SK-N-SH treated with all-trans-retinoic acid at 6 μM for 48 hours (cell line): ENCODE measurements around the gene DDX24.

ENCODE experiments used
- ATAC-seq: fragments of 200-7000 bp; cut with Tn5 transposase; 3 replicates; pipeline ENCODE4 v1.9.1; 2020; ENCODE audit warnings: mild to moderate bottlenecking, moderate library complexity
- ARNTL ChIP-seq: fragments of 450-650 bp; formaldehyde crosslinking; IDR thresholded peaks from 2 replicates; pipeline ENCODE4 v1.5.0; 2020; ENCODE audit warnings: low read depth, mild to moderate bottlenecking, moderate library complexity, borderline replicate concordance
- BACH2 ChIP-seq: fragments of 250-450 bp; sonication (Bioruptor Pico); IDR thresholded peaks from 2 replicates; pipeline ENCODE4 v1.9.0; 2021; ENCODE audit warnings: mild to moderate bottlenecking, borderline replicate concordance
- CSDC2 ChIP-seq: fragments of 250-450 bp; sonication (Bioruptor Pico); IDR thresholded peaks from 2 replicates; pipeline ENCODE4 v1.5.0; 2020; ENCODE audit warnings: mild to moderate bottlenecking, moderate library complexity
- CSRNP3 ChIP-seq: fragments of 250-450 bp; sonication (Bioruptor Pico); IDR thresholded peaks from 2 replicates; pipeline ENCODE4 v1.5.1; 2021; ENCODE audit warnings: mild to moderate bottlenecking, moderate library complexity
- ESRRG ChIP-seq: fragments of 250-450 bp; sonication (Bioruptor Pico); IDR thresholded peaks from 2 replicates; pipeline ENCODE4 v1.6.1; 2021; ENCODE audit warnings: mild to moderate bottlenecking
- GLIS3 ChIP-seq: fragments of 250-450 bp; sonication (Bioruptor Pico); IDR thresholded peaks from 2 replicates; pipeline ENCODE4 v1.5.0; 2020; ENCODE audit warnings: mild to moderate bottlenecking, moderate library complexity
- ISL1 ChIP-seq: fragments of 250-450 bp; sonication (Bioruptor Pico); IDR thresholded peaks from 2 replicates; pipeline ENCODE4 v2.1.2; 2022; ENCODE audit warnings: mild to moderate bottlenecking, moderate library complexity
- PPARA ChIP-seq: fragments of 250-450 bp; sonication (Bioruptor Pico); IDR thresholded peaks from 2 replicates; pipeline ENCODE4 v1.5.0; 2020; ENCODE audit warnings: mild to moderate bottlenecking, borderline replicate concordance
- RARB ChIP-seq: fragments of 250-450 bp; sonication (Bioruptor Pico); IDR thresholded peaks from 2 replicates; pipeline ENCODE4 v1.8.0; 2021; ENCODE audit warnings: mild to moderate bottlenecking, moderate library complexity
- SNAI2 ChIP-seq: fragments of 250-450 bp; sonication (Bioruptor Pico); IDR thresholded peaks from 2 replicates; pipeline ENCODE4 v1.5.0; 2020; ENCODE audit warnings: mild to moderate bottlenecking, moderate library complexity
- TCF4 ChIP-seq: fragments of 250-450 bp; sonication (Bioruptor Pico); IDR thresholded peaks from 2 replicates; pipeline ENCODE4 v1.8.0; 2021; ENCODE audit warnings: mild to moderate bottlenecking, moderate library complexity, borderline replicate concordance
- ZFP3 ChIP-seq: fragments of 250-450 bp; sonication (Bioruptor Pico); IDR thresholded peaks from 2 replicates; pipeline ENCODE4 v1.5.0; 2020; ENCODE audit warnings: mild to moderate bottlenecking, moderate library complexity
- ZFP30 ChIP-seq: fragments of 450-650 bp; formaldehyde crosslinking; IDR thresholded peaks from 2 replicates; pipeline ENCODE4 v1.5.0; 2022; ENCODE audit warnings: mild to moderate bottlenecking, moderate library complexity
- ZNF565 ChIP-seq: fragments of 450-650 bp; formaldehyde crosslinking; conservative IDR thresholded peaks from 2 replicates; pipeline ENCODE4 v1.5.0; 2020; ENCODE audit warnings: low read depth, mild to moderate bottlenecking, moderate library complexity
- TF ChIP-seq, protein P1 (sequence below): fragments of 250-450 bp; sonication (Bioruptor Pico); IDR thresholded peaks from 2 replicates; pipeline ENCODE4 v1.5.1; 2020; ENCODE audit warnings: low read depth, mild to moderate bottlenecking, moderate library complexity
- TF ChIP-seq, protein P2 (sequence below): fragments of 250-450 bp; sonication (Bioruptor Pico); IDR thresholded peaks from 2 replicates; pipeline ENCODE4 v1.5.0; 2020; ENCODE audit warnings: mild to moderate bottlenecking, moderate library complexity
- TF ChIP-seq, protein P3 (sequence below): fragments of 250-450 bp; sonication (Bioruptor Pico); IDR thresholded peaks from 2 replicates; pipeline ENCODE4 v1.8.0; 2021; ENCODE audit warnings: low read depth, mild to moderate bottlenecking, moderate library complexity, borderline replicate concordance
- TF ChIP-seq, protein P4 (sequence below): fragments of 250-450 bp; sonication (Bioruptor Pico); IDR thresholded peaks from 2 replicates; pipeline ENCODE4 v1.8.0; 2020; ENCODE audit warnings: mild to moderate bottlenecking, moderate library complexity, borderline replicate concordance

Gene DDX24

DNA sequence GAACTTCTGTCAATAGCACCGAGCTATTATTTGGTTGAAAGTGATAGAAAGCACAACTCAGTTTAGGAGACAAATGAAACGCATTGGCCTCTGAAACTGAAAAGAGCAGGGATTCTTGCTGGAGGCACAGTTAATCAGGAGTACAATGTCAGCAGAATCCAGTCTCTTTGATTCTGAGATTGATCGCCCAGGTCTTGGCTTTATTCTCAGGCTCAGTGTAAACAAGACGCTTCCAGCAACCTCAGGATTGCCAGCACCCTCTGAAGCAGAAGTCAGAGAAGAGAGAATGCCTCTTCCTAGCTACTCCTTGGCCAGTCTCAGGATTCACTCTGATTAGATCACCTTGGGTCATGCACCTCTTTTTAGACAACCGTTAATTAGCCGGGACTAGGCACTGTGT lies 66.6 kb downstream of the DDX24 start:
- TF ChIP-seq ZFP30 = no peak
- no peak for TF ChIP-seq TCF4 (CRISPR knock-in tag)
- TF ChIP-seq, all 23 proteins: peak for 0

GRCh38 chr14:94011795-94012194 lies 69.2 kb downstream of the DDX24 start:
- TF ChIP-seq PPARA (CRISPR knock-in tag) (no peak), ARNTL (CRISPR knock-in tag) (no peak), GLIS3 (CRISPR knock-in tag) (no peak), ESRRG (CRISPR knock-in tag) (no peak)
- TF ChIP-seq, protein P1, sequence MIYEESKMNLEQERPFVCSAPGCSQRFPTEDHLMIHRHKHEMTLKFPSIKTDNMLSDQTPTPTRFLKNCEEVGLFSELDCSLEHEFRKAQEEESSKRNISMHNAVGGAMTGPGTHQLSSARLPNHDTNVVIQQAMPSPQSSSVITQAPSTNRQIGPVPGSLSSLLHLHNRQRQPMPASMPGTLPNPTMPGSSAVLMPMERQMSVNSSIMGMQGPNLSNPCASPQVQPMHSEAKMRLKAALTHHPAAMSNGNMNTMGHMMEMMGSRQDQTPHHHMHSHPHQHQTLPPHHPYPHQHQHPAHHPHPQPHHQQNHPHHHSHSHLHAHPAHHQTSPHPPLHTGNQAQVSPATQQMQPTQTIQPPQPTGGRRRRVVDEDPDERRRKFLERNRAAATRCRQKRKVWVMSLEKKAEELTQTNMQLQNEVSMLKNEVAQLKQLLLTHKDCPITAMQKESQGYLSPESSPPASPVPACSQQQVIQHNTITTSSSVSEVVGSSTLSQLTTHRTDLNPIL (CRISPR knock-in tag) = no peak
- peak; percentile 46 for ATAC-seq

More for the DNA sequence above, 66.6 kb downstream of the DDX24 start:
- no peak for ATAC-seq

GRCh38 chr14:94010625-94011024 lies 70.4 kb downstream of the DDX24 start:
- no peak for ATAC-seq
- TF ChIP-seq SNAI2 (CRISPR knock-in tag) = no peak
- TF ChIP-seq GLIS3 (CRISPR knock-in tag) = no peak
- no peak for TF ChIP-seq CSRNP3 (CRISPR knock-in tag)

- TF ChIP-seq GLIS3 (CRISPR knock-in tag) (no peak), RARB (CRISPR knock-in tag) (no peak), BACH2 (CRISPR knock-in tag) (no peak), ZFP30 (no peak), ISL1 (CRISPR knock-in tag) (no peak), CSDC2 (no peak), CSRNP3 (CRISPR knock-in tag) (no peak), ZFP3 (CRISPR knock-in tag) (no peak), SNAI2 (CRISPR knock-in tag) (no peak), ZNF565 (CRISPR knock-in tag) (no peak), ESRRG (CRISPR knock-in tag) (no peak)
- TF ChIP-seq, protein P2, sequence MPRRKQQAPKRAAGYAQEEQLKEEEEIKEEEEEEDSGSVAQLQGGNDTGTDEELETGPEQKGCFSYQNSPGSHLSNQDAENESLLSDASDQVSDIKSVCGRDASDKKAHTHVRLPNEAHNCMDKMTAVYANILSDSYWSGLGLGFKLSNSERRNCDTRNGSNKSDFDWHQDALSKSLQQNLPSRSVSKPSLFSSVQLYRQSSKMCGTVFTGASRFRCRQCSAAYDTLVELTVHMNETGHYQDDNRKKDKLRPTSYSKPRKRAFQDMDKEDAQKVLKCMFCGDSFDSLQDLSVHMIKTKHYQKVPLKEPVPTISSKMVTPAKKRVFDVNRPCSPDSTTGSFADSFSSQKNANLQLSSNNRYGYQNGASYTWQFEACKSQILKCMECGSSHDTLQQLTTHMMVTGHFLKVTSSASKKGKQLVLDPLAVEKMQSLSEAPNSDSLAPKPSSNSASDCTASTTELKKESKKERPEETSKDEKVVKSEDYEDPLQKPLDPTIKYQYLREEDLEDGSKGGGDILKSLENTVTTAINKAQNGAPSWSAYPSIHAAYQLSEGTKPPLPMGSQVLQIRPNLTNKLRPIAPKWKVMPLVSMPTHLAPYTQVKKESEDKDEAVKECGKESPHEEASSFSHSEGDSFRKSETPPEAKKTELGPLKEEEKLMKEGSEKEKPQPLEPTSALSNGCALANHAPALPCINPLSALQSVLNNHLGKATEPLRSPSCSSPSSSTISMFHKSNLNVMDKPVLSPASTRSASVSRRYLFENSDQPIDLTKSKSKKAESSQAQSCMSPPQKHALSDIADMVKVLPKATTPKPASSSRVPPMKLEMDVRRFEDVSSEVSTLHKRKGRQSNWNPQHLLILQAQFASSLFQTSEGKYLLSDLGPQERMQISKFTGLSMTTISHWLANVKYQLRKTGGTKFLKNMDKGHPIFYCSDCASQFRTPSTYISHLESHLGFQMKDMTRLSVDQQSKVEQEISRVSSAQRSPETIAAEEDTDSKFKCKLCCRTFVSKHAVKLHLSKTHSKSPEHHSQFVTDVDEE (CRISPR knock-in tag) = no peak
- TF ChIP-seq, protein P3, sequence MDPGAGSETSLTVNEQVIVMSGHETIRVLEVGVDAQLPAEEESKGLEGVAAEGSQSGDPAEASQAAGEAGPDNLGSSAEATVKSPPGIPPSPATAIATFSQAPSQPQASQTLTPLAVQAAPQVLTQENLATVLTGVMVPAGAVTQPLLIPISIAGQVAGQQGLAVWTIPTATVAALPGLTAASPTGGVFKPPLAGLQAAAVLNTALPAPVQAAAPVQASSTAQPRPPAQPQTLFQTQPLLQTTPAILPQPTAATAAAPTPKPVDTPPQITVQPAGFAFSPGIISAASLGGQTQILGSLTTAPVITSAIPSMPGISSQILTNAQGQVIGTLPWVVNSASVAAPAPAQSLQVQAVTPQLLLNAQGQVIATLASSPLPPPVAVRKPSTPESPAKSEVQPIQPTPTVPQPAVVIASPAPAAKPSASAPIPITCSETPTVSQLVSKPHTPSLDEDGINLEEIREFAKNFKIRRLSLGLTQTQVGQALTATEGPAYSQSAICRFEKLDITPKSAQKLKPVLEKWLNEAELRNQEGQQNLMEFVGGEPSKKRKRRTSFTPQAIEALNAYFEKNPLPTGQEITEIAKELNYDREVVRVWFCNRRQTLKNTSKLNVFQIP = no peak
- TF ChIP-seq, protein P4, sequence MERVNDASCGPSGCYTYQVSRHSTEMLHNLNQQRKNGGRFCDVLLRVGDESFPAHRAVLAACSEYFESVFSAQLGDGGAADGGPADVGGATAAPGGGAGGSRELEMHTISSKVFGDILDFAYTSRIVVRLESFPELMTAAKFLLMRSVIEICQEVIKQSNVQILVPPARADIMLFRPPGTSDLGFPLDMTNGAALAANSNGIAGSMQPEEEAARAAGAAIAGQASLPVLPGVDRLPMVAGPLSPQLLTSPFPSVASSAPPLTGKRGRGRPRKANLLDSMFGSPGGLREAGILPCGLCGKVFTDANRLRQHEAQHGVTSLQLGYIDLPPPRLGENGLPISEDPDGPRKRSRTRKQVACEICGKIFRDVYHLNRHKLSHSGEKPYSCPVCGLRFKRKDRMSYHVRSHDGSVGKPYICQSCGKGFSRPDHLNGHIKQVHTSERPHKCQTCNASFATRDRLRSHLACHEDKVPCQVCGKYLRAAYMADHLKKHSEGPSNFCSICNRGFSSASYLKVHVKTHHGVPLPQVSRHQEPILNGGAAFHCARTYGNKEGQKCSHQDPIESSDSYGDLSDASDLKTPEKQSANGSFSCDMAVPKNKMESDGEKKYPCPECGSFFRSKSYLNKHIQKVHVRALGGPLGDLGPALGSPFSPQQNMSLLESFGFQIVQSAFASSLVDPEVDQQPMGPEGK (CRISPR knock-in tag) = no peak
- peak; percentile 82 for ATAC-seq
Measured at GRCh38 chr14:94009767-94010166, 71.2 kb downstream of the DDX24 start.
